Thoracic aorta (tissue), 2 donors: ENCODE data around the gene EPS8. TPM values are rescaled to one million over a fixed set of nuclear protein-coding genes. Genes with fewer than 3 reads are reported as not detected.

Experiments
- ATAC-seq: fragments of 150-250 bp; one replicate; pipeline ENCODE4 v1.8.0; 2017; ENCODE audit warnings: low read depth; ENCODE audit not compliant: insufficient number of reproducible peaks, low FRiP score
- DNase-seq: peaks from one replicate; pipeline ENCODE4 v3.0.0-alpha.2; 2020; ENCODE audit warnings: low spot score
- H3K27ac ChIP-seq, 2 donors: fragments of 200-600 bp; sonication (generic); 1 replicate in 1 of 2; 2 replicates in 1 of 2; pipeline ENCODE4 v1.5.1; 2016; ENCODE audit warnings: mild to moderate bottlenecking in 2 of 2, moderate library complexity in 2 of 2
- H3K27me3 ChIP-seq: fragments of 200-600 bp; sonication (generic); replicated peaks from 2 replicates; pipeline ENCODE4 v1.6.0; 2016; ENCODE audit warnings: mild to moderate bottlenecking; ENCODE audit not compliant: insufficient read depth
- H3K36me3 ChIP-seq: fragments of 200-600 bp; sonication (generic); one replicate; pipeline ENCODE4 v1.5.1; 2016
- H3K4me1 ChIP-seq, 2 donors: fragments of 200-600 bp; sonication (generic); 1 replicate in 1 of 2; 2 replicates in 1 of 2; pipeline versions ENCODE4 v1.5.1 to v1.6.0; 2016; ENCODE audit warnings: low read depth in 2 of 2, mild to moderate bottlenecking in 1 of 2; ENCODE audit not compliant: control insufficient read depth in 1 of 2
- H3K4me3 ChIP-seq: fragments of 200-600 bp; sonication (generic); 2 replicates; pipeline ENCODE4 v1.5.1; 2016; ENCODE audit warnings: mild to moderate bottlenecking
- H3K9me3 ChIP-seq: fragments of 200-600 bp; sonication (generic); 2 replicates; pipeline ENCODE4 v1.5.1; 2016
- CTCF ChIP-seq: fragments of 200-600 bp; sonication (generic); IDR thresholded peaks from one replicate; pipeline ENCODE4 v1.5.1; 2019; ENCODE audit warnings: antibody characterized with exemption
- total RNA-seq, 2 donors: library from RNA; depleted of rRNA; stranded (reverse); fragments of >200 nt; gene quantifications; one replicate each; pipeline versions ENCODE4 v1.1.0 to v1.2.3, GENCODE V29; 2016

The EPS8 gene
- total RNA-seq, 2 donors from 2014 or later = 139 to 188 TPM

DNA sequence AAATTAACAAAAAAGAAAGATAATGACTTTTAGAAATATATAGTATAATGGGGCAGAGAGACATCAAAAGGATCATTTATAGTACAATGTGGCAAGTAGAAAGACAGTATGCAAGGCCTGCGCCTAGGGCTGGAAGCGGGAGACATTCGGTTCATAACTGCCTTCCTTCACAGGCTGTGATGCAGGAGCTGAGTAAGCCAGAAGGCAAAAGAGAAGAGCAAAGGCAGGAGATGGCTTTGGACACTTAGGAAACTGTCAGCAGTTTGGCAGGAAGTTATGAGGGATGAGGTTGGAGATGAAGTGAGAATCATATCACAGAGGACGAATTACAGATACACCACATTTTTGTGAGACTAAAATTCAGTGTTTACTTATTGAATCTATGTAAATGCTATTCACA lies 97.8 kb downstream of the EPS8 start:
- Histone ChIP-seq H3K4me3 (no peak overlapping the region), H3K36me3 (no peaks in the 10 kb centered on the region), H3K27me3 (no peaks in the 10 kb centered on the region), H3K27ac (peak overlapping the region in 1 of 2 donors; percentile 64), H3K4me1 (peaks cover 46 to 87% of the 10 kb centered on the region in 2 donors), H3K9me3 (no peaks in the 10 kb centered on the region)
- DNase-seq (no peak), ATAC-seq (no peak)
- TF ChIP-seq CTCF = no peak

DNA sequence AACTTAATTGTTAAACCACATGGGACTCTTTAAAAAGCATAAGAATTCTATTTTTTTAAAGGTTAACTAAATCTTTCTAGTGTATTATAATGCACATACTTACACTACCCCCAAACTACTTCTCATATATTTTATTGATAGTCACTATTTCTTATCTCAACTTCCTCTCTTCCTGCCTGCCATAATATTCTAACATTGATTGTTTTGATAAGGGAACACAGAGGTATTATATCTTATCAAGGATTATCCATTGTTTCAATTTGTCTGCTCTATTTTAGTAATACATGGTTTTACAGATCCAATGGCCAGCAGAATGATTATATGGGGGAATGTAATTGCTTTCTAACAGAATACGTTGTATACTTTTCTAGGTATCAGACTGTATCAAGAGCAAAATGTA lies 98.9 kb downstream of the EPS8 start:
- Histone ChIP-seq H3K4me1 (peaks cover 46 to 84% of the 10 kb centered on the region in 2 donors), H3K27me3 (no peaks in the 10 kb centered on the region), H3K9me3 (no peaks in the 10 kb centered on the region), H3K36me3 (no peaks in the 10 kb centered on the region), H3K27ac (peak overlapping the region in 1 of 2 donors; percentile 64), H3K4me3 (no peak overlapping the region)
- ATAC-seq (no peak), DNase-seq (no peak)
- no peak for TF ChIP-seq CTCF

GRCh38 chr12:15689751-15690191 lies 99.4 kb downstream of the EPS8 start:
- no peak overlapping the region for H3K4me3 ChIP-seq
- H3K27ac ChIP-seq = peak overlapping the region in 1 of 2 donors; percentile 64
- DNase-seq = no peak
- H3K27me3 ChIP-seq = no peaks in the 10 kb centered on the region
- no peaks in the 10 kb centered on the region for H3K36me3 ChIP-seq
- peaks cover 46 to 82% of the 10 kb centered on the region in 2 donors for H3K4me1 ChIP-seq
- H3K9me3 ChIP-seq = no peaks in the 10 kb centered on the region
- TF ChIP-seq CTCF = no peak
- ATAC-seq = no peak

- Histone ChIP-seq H3K4me1 (peaks cover 46 to 76% of the 10 kb centered on the region in 2 donors), H3K4me3 (peak overlapping the region; percentile 60)
- ATAC-seq = no peak
These were observed 100.2 kb downstream of the EPS8 start for GRCh38 chr12:15688838-15689625.

More at GRCh38 chr12:15688838-15689625, 100.2 kb downstream of the EPS8 start:
- H3K9me3 ChIP-seq = no peaks in the 10 kb centered on the region
- TF ChIP-seq CTCF = no peak
- H3K27ac ChIP-seq = peak overlapping the region; percentile 64 to 73
- DNase-seq = no peak
- no peaks in the 10 kb centered on the region for H3K27me3 ChIP-seq
- H3K36me3 ChIP-seq = no peaks in the 10 kb centered on the region
